LNCaP clone FGC (cell line): ENCODE results near the gene TMBIM4.
"Not testable (repeated sequence)": the region's sequence is repeated elsewhere in the genome, so short reads cannot be mapped to it uniquely, and the experiment has no call there.

ENCODE experiments used
- DNase-seq: peaks from one replicate; pipeline ENCODE4 v3.0.0-alpha.2; 2011; ENCODE audit warnings: low read depth
- H3K4me3 ChIP-seq: 2 replicates; pipeline ENCODE4 v1.5.1; 2011; ENCODE audit warnings: mild to moderate bottlenecking, low read depth, low read length, control low read depth
- TF ChIP-seq, protein P1 (sequence below): IDR thresholded peaks from 2 replicates; pipeline ENCODE4 v1.5.1; 2012; ENCODE audit warnings: mild to moderate bottlenecking; ENCODE audit not compliant: control insufficient read depth, insufficient read depth; ENCODE audit errors: extremely low read depth

TMBIM4 gene, protein sequence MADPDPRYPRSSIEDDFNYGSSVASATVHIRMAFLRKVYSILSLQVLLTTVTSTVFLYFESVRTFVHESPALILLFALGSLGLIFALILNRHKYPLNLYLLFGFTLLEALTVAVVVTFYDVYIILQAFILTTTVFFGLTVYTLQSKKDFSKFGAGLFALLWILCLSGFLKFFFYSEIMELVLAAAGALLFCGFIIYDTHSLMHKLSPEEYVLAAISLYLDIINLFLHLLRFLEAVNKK

DNA sequence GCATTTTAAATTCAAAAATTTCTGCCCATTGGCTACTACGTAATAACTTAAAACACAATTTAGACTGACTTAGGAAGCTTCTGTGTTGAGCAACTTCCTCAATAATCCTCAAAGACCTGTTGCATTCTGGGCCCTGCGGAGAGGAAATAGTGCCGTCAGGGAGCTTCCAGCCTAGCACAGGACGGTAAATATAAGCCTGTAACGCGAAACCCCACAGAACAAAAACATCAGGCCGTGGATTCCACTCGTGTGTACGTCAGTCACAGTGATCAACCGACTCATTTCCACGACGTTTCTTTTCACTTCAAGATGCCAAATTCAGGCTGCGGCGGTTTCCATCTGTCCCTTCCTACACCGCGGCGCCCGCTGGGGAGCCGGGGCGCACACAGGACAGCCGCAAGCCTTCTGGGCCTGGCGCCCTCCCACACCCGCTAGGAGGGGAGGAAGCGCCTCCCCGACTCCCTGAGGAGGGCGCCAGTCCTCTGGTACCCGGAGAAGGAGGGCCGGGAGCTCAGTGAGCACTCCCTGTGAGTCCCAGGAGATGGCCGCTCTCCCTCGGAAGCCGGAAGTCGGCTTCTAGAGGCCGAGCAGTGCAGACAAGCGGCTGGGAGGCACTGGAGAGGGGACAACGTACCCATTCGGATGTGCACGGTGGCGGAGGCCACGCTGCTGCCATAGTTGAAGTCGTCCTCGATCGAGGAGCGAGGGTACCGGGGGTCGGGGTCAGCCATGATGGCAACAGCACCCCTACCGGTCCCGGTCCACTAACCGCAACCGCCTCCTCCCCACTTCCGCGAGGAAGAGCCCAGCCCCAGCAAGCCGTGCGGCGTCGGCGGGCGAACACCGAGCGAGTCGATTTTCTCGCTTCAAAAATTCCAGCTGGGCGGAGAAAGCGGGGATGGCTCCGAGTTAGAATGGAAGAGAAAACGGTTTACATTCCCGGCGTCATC, at the start of gene TMBIM4:
TSS of gene TMBIM4 (minus strand) at position 776 of the 950 bp plus-strand sequence. CDS start at position 731, 45 bp downstream.
- TF ChIP-seq, protein P1, sequence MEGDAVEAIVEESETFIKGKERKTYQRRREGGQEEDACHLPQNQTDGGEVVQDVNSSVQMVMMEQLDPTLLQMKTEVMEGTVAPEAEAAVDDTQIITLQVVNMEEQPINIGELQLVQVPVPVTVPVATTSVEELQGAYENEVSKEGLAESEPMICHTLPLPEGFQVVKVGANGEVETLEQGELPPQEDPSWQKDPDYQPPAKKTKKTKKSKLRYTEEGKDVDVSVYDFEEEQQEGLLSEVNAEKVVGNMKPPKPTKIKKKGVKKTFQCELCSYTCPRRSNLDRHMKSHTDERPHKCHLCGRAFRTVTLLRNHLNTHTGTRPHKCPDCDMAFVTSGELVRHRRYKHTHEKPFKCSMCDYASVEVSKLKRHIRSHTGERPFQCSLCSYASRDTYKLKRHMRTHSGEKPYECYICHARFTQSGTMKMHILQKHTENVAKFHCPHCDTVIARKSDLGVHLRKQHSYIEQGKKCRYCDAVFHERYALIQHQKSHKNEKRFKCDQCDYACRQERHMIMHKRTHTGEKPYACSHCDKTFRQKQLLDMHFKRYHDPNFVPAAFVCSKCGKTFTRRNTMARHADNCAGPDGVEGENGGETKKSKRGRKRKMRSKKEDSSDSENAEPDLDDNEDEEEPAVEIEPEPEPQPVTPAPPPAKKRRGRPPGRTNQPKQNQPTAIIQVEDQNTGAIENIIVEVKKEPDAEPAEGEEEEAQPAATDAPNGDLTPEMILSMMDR, result peak; percentile 57
- peak within 1 kb of the TSS; percentile 76 for H3K4me3 ChIP-seq
- peak; percentile 61 for DNase-seq

DNA sequence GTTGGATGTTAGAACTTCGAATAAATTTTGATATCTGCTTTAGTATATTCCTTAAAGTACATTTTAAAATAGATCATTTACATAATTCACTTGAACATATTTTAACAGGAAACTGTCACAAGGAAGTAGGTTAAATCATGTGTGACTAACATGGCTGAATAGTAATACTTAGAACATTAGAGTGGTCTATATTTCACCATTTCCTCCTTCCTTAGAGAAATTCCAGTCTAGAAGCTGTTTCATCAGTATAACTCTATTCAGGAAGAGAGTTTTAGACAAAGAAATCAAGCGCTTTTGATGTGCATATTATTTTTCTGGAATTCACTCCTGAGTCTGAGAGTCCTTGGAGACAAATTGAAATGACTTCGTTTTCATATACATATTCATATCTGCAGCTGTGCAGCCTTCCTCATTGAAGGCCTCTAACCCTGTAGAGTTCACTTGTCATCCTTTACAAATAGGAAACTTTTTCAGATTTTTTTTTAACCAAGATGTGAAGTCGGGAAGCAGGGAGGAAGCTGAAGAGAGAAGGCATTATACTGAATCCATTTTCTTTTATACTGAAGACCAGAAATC, 47.6 kb upstream of the TMBIM4 start:
- no peak overlapping the region for H3K4me3 ChIP-seq
- TF ChIP-seq, protein P1, result no peak

DNA sequence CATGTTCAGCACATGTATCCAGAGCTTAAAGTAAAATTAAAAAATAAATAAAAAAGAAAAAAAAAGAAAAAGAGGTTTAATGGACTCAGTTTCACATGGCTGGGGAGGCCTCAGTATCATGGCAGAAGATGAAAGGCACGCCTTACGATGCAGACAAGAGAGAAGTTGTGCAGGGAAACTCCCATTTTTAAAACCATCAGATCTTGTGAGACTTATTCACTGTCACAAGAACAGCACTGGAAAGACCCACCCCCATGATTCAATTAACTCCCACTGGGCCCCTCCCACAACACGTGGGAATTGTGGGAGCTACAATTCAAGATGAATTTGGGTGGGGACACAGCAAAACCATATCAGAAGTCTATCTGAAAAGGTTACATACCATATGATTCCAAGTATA, 43.2 kb upstream of the TMBIM4 start:
- not testable (repeated sequence) for H3K4me3 ChIP-seq, DNase-seq

More for the DNA sequence above, 47.6 kb upstream of the TMBIM4 start:
- DNase-seq, result no peak

DNA sequence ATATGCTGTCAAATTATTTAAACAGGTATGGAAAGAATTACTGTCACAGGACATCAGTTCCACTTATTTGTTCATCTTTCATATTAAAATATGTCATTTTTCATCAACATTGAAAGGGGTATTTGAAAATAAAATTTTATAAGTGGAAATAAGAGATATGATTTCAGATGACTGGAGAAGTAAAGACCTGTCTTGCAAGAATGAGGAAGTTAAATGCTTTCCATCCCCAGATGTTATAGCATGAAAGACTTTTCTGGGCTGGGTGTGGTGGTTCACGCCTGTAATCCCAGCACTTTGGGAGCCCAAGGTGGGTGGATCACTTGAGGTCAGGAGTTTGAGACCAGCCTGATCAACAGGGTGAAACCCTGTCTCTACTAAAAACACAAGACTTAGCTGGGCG, 41.8 kb upstream of the TMBIM4 start:
- not testable (repeated sequence) for H3K4me3 ChIP-seq, DNase-seq

DNA sequence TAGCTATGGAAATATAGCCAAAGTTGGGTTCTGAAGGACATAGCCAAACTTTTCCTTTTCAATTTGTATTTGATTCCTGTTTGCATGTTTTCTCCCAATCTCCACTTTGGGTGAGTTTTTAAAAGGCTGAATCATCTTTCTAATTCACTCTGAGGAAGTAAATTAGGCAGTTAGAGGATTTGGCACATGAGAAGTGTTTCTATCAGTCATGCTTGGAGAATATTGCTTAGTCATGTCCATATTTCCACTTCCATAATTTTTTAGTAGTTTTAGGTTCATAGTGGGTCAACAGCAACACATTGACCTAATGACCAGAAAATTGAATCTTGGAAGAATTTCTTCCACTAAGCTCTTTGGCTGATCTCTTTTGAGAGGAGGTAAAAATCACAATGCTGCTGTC, 41.0 kb upstream of the TMBIM4 start:
- no peak overlapping the region for H3K4me3 ChIP-seq
- DNase-seq, result no peak
- TF ChIP-seq, protein P1, result no peak

DNA sequence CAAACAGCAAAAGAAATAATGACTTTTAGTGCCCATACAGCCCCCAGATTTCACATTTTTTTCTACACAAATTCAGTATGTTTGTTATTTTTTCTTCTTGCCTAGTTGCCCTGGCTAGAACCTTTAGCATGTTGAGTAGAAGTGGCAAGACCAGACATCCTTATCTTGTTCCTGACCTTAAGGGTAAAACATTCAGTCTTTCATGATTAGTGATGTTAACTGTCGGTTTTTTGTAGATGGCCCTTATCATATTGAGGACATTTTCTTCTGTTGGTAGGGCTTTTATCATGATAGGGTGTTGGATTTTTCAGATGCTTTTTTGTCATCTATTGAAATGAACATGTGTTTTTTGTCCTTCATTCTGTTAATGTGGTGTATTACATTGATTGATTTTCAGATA, 36.3 kb upstream of the TMBIM4 start:
- H3K4me3 ChIP-seq, result no peak overlapping the region
- TF ChIP-seq, protein P1, result no peak
- DNase-seq, result no peak

DNA sequence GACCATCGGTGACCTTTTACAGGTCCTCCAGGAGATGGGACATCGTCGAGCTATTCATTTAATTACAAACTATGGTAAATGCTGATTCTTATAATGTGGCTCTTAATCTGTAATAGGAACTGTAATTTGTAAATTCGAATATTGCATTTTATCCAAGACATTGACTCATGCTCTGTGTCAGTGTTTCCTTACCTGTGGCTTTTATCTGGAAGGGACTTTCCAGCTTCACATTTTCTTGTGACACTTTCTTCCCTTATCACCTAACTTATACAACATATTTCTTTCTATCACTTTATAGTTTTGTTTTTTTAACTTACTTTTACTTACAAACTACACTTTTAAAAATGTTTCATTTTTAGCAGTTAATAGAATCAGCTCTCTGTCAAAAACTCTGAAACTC, 34.0 kb upstream of the TMBIM4 start:
- TF ChIP-seq, protein P1, result no peak
- DNase-seq, result no peak
- no peak overlapping the region for H3K4me3 ChIP-seq
